GM18517 (cell line): Measurements from ENCODE around the gene NOL11.
A peak's percentile ranks its signal among the peaks of the same experiment; 100 is the strongest.
"Not testable (repeated sequence)": the region's sequence is repeated elsewhere in the genome, so short reads cannot be mapped to it uniquely, and the experiment has no call there.

Experiments used
- ATAC-seq: cut with Tn5 transposase; IDR thresholded peaks from one replicate; pipeline ENCODE4 v1.9.1; 2021; ENCODE audit warnings: mild to moderate bottlenecking, moderate library complexity; ENCODE audit not compliant: unreplicated experiment

NOL11 gene

DNA sequence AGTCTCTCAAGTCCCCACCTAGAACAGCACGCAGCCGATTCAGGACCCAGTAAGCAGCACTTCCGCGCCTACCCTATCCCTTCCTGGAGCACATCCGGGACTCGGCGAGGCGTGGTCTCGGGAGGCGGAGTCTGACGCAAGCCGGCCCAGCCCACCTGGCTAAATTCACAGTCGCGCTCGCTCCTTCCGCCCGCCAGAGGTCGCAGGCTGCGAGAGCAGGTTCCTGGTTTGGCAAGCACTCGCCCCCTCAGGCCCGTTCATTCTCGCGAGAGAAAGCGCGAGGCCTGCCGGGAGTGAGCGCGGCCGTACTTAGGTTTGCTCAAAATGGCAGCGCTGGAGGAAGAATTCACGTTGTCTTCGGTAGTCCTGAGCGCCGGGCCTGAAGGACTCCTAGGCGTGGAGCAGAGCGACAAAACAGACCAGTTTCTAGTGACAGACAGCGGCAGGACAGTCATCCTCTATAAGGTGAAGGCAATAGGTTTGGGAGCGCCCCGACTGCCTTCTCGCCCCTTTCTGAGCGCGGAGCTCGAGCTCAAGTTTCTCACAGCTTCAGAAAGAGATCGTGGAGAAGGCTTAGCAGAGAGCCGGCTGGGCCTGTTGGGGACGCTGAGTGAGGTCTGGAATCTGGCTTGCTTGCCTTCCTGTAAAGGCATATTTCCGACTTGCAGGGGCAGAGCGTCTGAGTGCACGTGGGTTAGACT is at the start of gene NOL11:
TSS of gene NOL11 (plus strand) at position 313 of the 701 bp plus-strand sequence. CDS start at position 325, 12 bp downstream.
- ATAC-seq, result peak; percentile 96

DNA sequence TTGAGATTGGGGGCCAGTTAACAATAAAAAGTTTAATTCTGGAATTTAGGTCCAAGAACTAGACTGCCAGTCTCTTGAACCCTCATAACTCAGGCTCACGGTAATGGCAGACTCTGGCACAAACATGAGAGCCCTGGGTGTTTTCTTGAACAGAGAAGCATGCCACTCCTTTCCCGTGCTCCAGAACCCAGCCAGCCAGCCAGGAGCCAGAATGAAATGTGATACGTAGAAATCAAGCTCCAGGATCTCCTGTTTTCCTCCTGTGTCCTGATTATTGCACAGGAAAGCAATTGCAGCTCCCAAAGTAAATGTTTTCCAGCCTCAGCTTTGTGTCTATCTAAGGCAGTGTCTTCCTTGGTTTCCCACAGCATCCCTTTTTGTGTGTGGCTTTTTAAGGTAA is 46.2 kb upstream of the NOL11 start:
- no peak for ATAC-seq

DNA sequence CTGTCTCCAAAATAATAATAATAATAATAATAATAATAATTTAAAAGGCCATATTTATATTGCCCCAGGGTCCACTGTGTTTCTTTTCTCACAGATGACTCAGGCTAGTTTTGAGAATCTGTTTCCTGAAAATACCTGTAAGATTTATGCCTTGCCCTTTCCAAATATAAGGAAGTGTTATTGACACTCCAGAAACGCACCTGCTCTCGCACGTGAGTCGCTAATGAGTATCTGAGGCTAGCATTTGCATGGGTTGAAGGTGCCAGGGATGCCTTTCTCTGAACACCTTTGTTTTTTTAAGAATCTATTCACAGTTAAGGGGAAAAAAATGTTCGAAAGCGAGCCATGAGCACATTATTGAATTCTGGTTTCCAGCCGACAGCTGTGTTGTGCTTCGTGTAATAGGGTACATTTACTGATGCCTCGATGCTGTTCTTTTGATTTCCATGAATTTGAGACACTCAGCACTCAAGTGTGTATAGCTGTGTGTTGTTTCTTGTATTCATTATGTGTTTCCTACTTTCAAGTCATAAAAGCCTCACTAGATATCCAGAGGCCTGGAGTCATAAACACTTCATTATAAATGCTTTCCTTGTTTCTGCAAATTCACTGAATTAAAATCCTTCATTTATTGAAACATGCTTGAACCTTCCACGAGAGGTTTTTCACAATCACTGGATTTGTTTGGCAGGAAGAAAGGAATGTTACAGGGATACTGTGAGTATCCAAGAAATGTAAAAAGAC is 45.0 kb upstream of the NOL11 start:
- ATAC-seq, result no peak

DNA sequence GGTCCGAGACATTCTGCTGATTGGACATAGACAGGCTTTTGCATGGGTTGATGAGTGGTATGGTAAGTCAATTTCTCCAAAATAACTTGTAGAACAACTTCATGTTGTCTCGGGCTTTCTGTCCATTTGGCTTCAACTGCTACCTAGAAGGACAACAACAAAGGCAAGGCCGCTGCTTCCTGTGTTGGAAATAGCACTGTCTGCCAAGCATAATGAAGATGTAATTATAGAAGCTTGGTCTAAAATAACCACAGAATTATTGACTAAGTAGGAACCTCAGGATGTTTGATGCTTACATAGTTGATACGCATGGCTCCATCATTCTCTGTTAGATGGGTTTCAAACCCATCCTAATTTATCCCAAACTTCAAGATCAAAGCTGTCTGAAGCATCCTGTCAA is 42.3 kb upstream of the NOL11 start:
- no peak for ATAC-seq

DNA sequence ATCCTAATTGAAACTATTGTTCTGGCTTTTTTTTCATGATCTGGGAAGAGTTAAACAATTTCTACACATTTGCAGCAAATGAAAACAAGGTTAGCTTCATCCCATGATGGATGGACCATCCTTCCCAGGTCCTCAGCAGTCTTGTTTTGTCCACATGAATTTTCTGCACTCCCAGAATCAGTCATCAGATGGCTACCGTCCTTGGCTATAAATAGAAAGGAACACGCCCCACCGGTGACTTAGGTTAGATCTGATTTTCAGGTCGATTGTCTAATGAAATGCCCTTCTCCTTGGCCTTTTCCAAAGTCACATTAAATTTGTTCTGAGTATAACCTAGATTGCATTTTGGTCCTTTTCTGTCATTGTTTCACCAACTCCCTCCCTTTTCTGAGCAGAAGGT is 41.4 kb upstream of the NOL11 start:
- ATAC-seq, result no peak

DNA sequence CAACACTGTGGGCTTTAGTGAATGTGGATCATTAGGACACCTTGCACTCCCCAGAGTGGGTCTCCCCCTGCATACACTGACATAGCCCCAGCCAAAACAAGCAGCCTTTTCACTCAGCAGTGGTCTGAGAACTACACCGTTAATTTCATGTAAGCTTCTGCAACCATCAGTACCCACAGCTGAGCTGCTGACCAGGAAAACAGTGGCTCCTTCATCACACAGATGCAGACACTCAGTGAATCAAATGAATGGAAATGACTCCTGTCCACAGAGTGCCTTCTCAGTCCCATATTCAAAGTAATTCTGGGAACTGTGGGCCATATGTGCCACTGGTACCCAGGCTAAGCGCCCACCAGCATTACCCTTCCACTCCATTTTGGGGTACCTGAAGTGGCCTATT is 39.3 kb upstream of the NOL11 start:
- no peak for ATAC-seq

DNA sequence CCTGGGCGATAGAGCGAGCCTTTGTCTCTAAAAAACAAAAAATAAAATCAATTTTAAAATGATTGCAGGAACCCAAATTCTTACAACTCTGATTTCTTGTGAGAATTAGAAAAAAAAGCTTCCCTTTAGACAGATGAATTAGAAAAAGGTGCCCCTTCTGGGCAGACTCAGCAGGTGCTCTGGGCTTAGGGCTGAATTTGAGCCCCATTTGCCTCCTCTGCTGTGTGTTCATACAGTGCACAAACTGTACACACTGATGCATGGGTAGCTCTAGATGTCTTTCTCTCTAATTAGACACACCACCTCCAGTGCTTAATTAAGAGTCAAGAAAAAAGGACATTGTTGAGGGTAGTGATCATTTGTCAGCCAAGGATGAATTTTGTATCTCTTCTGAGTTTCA is 38.5 kb upstream of the NOL11 start:
- no peak for ATAC-seq

DNA sequence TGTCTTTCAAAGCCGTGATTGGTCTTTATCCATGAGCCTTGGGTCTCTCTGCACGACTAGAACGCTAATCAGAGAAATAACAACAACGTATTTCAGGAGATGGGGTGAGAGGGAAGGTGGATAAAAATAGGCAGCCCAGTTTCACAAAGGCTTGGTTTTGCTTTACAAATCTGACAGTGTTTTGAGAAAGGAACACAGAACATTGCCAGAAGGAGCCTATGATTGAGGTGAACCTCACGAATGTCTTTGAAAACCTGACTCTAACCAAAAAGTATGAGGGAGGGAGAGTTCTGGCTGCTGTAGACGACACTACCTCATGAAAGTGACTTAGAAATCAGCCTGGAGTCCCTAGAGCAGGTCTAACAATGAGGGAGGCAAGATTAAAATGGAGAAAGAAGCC is 38.0 kb upstream of the NOL11 start:
- no peak for ATAC-seq

DNA sequence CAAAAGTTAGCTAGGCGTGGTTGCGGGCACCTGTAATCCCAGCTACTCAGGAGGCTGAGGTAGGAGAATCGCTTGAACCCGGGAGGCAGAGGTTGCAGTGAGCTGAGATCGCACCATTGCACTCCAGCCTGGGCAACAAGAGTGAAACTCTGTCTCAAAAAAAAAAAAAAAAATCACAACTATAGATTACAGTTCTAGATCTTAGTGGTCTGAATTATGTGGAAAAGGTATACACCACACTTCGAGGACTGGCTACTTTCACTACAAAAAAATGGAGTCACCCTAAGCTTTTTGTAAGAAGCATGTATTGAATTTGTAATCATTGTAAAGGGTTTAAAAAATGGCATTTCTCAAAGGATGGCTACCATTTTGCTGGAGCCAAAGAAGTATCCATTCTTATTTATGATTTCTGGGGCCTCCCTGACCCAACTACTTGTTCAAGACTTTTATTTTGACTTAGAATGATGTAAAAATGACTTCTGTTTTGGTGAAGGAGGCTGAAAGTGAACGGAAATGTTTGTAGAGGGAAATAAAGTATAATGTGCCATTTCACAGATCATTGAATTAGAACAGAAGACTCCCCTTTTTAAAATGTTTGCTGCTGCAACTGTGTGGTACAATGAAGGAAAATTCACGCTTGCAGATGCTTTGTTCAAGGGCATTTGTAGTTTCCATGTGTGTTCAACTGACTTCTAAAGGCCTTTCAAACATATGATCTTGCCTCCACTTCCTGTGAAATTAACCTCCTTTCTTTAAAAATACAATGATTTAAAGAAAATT is 37.1 kb upstream of the NOL11 start:
- ATAC-seq, result no peak

DNA sequence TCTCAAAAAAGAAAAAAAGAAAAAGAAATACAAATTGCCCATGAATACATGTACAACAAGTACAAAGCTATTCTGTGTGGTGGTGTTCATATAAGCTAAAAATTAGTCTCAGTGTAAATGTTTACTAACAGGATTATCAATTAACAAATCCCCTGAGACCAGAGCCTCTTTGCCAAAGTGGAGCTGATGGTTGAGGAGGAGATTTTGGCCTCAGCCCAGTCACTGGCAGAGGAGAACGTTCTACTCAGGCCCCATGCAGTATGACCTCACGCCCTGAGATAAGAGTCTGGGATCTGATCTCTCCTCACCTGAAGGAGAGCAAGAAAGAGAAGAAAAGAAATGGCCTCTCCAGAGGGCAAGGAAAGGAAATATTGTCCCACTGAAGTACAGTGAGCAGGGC is 35.5 kb upstream of the NOL11 start:
- no peak for ATAC-seq

DNA sequence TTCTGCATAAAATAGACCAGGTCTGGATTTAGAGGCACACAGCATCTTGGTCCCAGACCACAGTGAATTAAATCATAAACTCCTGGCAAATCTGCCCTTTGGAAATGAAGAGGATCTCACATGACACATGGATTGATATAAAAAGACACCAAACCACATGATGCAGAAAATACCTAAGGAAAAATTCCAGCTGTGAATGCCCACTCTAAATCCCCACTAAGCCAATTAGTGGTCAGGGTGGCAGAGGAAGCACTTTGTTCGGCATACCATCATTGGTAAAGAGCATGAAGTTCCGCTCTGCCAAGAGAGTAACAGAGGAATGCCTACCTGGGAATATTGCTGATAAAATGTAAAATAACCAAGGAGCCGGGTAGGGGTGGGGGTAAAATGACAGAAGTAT is 32.4 kb upstream of the NOL11 start:
- ATAC-seq, result no peak

DNA sequence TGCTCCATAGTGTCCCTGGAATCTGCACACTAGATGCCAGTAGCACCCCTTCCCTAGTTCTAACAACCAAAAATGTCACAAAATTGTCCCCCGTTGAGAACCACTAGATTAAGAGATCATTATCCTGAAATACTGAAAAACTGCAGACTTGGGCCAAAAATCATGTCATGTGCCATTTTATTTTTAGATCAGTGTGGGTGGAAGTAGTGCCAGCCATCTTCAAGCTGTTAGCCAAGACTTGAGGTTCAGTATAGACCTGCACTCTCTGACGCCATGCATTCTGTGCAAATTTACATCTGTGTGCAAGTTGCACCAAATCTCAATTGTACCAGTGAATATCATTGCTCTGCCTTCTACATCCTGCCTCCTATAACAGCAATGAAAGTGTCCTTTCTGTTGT is 31.5 kb upstream of the NOL11 start:
- ATAC-seq, result no peak

DNA sequence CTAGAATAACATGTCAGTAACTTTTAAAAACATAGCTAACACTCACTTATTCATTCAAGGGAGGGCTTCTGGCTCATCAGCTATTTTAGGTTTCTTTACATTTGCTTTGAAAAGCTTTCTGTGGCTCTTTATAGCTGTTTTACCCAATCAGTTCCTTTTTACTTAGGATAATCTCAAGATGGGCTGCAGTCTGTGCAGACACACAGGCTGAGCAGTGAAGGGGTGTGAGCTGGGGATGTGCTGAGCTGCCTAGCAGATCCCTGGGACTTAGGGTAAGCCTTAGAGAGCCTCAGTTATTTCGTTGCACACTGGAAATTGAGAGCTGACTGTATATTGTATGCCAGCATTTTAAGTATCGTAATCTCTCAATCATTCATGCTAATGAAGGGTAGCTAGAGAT is 30.2 kb upstream of the NOL11 start:
- ATAC-seq, result no peak

DNA sequence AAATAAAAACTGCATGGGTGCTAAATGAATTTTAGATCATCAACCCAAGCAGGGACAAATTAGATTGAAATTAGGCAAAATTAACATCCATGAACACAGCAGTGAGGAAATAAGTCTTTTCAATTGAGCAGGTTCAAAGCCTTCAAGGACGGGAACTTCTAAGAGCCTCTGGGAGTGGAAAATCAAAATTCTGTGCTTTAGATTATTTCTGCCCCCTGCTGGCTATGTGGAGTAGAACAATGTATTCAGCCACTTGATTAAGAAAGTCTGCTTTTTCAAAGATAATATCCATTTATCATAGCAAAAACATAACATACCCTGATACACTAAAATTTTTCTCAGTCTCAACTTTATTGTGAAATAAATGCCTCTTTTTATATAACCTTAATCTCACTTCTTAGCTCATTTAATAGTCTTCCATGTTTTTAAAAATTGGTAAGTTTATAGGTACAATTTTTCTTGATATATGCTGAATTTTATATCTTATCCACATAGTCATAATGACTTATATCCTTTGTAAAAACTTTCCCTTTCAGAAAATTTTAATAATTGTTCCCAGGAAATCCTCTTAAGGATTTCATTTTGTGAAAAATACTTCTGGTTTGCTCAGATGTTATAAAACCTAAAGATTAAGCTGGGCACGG is 28.1 kb upstream of the NOL11 start:
- no peak for ATAC-seq

DNA sequence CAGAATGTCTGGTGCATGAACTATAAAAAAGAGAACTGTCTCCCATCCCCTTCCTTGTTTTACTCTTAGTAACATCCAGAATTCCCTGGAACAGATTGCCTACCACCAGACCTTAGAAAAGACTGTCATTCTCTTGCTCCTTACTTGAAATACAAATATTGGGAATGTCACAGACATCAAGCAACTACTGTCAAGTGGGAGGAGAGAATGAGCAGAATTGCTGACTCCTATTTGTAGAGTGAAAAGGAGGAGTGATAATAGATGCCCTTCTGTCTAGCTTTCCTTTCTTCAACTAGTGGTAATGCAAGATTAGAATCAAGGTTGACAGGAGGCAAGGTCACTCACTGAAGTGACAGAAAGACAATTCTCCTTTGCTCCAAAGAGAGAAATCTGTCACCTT is 23.9 kb upstream of the NOL11 start:
- ATAC-seq, result no peak

DNA sequence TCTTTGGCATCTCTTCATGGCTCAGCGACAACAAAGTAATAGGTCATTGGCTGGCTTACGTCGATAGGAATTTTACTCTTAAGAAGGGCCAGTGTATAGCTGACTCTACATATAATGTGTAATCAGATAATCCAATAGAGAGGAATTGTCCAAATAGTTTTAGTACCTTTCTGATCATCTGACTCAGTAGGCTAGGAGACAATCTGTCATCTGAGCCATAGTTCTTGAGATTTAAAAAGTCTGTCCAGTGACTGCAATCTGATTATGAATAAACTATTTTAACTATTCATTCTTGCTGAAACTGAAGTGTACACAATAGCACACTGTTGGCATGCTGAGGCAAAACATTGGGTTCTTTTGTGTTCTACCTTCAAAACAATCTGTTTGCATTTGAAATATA is 21.4 kb upstream of the NOL11 start:
- ATAC-seq, result no peak

DNA sequence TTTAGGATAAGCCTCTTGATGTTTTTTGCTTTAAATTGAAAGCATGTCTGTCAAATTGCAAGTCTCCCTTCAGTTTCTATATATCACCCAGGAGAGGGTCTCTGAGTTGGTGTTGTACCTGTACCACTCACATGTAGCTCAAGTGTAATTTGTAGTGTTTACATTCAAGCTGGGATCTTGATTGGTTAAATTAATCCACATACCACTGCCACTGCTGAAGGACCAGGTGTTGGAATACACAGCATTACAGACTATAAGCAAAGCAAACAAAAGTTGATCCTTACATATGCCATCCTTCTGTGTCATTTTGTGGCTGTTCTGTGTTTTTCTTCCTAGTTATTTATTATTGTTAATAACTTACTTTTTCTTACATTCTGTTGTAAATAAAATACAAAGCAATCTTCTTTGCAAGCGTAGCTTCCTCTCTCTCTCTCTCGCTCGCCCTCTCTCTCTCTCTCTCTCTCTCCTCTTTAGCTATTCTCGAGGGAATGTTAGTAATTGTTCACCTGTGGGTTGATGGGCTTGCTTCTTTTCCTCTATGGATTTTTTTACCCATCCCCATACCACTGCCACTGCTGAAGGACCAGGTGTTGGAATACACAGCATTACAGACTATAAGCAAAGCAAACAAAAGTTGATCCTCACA is 20.8 kb upstream of the NOL11 start:
- ATAC-seq, result no peak

DNA sequence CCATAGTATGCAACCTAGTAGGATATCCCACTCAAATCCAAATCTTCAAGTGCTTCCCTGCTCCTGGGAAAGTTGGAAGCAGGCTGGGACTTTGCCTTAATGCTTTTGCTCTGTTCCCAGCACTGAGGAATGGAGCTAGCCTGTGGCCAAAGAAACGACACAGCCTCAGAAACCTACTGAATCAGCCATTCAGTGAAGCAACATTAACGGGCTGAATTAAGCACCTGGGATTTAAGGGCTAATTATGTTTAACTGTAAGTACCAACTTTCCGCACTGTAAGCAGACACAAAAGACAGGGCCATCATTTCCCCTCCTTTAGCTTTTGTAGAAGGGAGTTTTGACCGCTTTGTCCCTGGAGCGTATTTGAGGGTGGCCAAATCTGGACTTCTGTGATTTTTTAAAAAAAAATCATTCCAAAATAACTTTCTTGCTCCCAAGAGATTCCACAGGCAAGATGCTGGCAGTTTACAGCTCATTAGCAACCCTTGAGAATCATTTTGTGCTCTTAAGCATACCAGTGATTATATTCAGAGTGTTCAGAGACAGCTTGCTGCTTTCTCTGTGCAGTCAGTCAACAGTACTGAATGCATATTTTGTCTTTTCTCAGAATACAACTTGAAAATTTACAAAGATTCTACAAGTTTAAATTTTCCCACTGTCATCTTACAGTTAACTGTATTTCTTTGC is 17.6 kb upstream of the NOL11 start:
- no peak for ATAC-seq

DNA sequence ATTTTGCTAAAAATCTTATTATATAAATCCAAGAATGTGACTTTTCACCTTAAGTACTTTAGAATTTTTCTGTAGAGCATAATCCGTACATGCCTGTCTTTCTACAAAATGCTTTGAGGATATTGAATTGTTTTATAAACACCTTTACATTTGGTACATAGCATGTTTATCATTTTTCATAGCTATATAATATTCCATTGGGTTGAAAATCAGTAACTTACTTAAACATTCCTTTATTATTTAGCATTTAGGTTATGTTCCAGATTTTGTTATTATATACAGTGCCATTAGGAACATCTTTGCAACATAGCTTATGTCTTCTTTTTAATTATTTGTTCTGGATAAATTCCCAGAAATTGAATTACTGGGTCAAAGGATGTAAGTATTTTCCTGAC is 17.0 kb upstream of the NOL11 start:
- no peak for ATAC-seq

DNA sequence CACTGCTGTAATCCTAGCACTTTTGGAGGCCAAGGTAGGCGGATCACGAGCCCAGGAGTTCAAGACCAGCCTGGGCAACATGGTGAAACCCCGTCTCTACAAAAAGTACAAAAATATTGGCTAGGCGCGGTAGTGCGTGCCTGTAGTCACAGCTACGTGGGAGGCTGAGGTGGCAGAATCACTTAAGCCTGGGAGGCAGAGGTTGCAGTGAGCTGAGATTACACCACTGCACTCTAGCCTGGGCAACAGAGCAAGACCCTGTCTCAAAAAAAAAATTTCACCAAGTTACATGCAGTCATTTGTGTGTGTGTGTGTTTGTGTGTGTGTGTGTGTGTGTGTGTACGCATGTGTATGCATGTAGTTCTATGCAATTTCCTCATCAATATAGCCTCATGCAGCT is 14.9 kb upstream of the NOL11 start:
- not testable (repeated sequence) for ATAC-seq
